NCI-H2081 (cell line): ENCODE measurements around the gene SLC35D2.
"Not testable (repeated sequence)": the region's sequence is repeated elsewhere in the genome, so short reads cannot be mapped to it uniquely, and the experiment has no call there.

Experiments
- DNase-seq, 2 experiments: peaks; one replicate each; lab custom pipeline; 2025; lab: John Stamatoyannopoulos, UW

The SLC35D2 gene

GRCh38 chr9:96400132-96400910 lies 16.8 kb upstream of the SLC35D2 start:
- DNase-seq = no peak

- no peak for DNase-seq
Measured at GRCh38 chr9:96399325-96399633, 15.8 kb upstream of the SLC35D2 start.

GRCh38 chr9:96398582-96399324 lies 15.2 kb upstream of the SLC35D2 start:
- DNase-seq = no peak

- no peak for DNase-seq
Measured at GRCh38 chr9:96395964-96396363, 12.5 kb upstream of the SLC35D2 start.

- no peak for DNase-seq
Measured at GRCh38 chr9:96394832-96395496, 11.5 kb upstream of the SLC35D2 start.

GRCh38 chr9:96392263-96392662 lies 8.8 kb upstream of the SLC35D2 start:
- DNase-seq = no peak

GRCh38 chr9:96391021-96391765 lies 7.7 kb upstream of the SLC35D2 start:
- DNase-seq = no peak

GRCh38 chr9:96388144-96388543 lies 4.6 kb upstream of the SLC35D2 start:
- no peak for DNase-seq

GRCh38 chr9:96386157-96386556 lies 2.6 kb upstream of the SLC35D2 start:
- no peak for DNase-seq

GRCh38 chr9:96382839-96383164 lies 709 bp downstream of the SLC35D2 start:
- DNase-seq = no peak

- no peak for DNase-seq
Measured at GRCh38 chr9:96382175-96382574, 1.3 kb downstream of the SLC35D2 start.

- no peak for DNase-seq
Measured at GRCh38 chr9:96381696-96382095, 1.8 kb downstream of the SLC35D2 start.

- no peak for DNase-seq
Measured at GRCh38 chr9:96381125-96381524, 2.4 kb downstream of the SLC35D2 start.

GRCh38 chr9:96379461-96379860 lies 4.0 kb downstream of the SLC35D2 start:
- DNase-seq = no peak

- DNase-seq = no peak
Measured at GRCh38 chr9:96378187-96378586, 5.3 kb downstream of the SLC35D2 start.

GRCh38 chr9:96376891-96377874 lies 6.3 kb downstream of the SLC35D2 start:
- no peak for DNase-seq

GRCh38 chr9:96375507-96375906 lies 8.0 kb downstream of the SLC35D2 start:
- not testable (repeated sequence) for DNase-seq

- no peak for DNase-seq
Measured at GRCh38 chr9:96367943-96368342, 15.6 kb downstream of the SLC35D2 start.

GRCh38 chr9:96363175-96363967 lies 20.1 kb downstream of the SLC35D2 start:
- no peak for DNase-seq

GRCh38 chr9:96362119-96362518 lies 21.4 kb downstream of the SLC35D2 start:
- not testable (repeated sequence) for DNase-seq
